Neuronal stem cell (in vitro differentiated cells): ENCODE measurements around the gene HMX1.

Source experiments
- DNase-seq: peaks from one replicate; pipeline ENCODE4 v3.0.0-alpha.2; 2013; ENCODE audit warnings: low spot score
- H2AFZ ChIP-seq: one replicate; pipeline ENCODE4 v1.6.1; 2013; ENCODE audit warnings: mild to moderate bottlenecking, low read length, inconsistent platforms
- H2AK5ac ChIP-seq: 2 replicates; pipeline ENCODE4 v1.6.1; 2013; ENCODE audit warnings: low read depth, mild to moderate bottlenecking, inconsistent platforms, low read length, moderate library complexity, mixed read lengths
- H2BK120ac ChIP-seq: 2 replicates; pipeline ENCODE4 v1.6.1; 2013; ENCODE audit warnings: low read depth, mild to moderate bottlenecking, inconsistent platforms, low read length, moderate library complexity, mixed read lengths
- H2BK12ac ChIP-seq: one replicate; pipeline ENCODE4 v1.6.1; 2013; ENCODE audit warnings: low read length, inconsistent platforms
- H2BK15ac ChIP-seq: 2 replicates; pipeline ENCODE4 v1.6.1; 2013; ENCODE audit warnings: mild to moderate bottlenecking, low read length, inconsistent platforms, mixed read lengths
- H2BK5ac ChIP-seq: one replicate; pipeline ENCODE4 v1.6.1; 2013; ENCODE audit warnings: inconsistent platforms, mild to moderate bottlenecking, low read length, moderate library complexity
- H3K14ac ChIP-seq: one replicate; pipeline ENCODE4 v1.6.1; 2013; ENCODE audit warnings: low read length, inconsistent platforms
- H3K18ac ChIP-seq: 2 replicates; pipeline ENCODE4 v1.6.1; 2013; ENCODE audit warnings: low read length, inconsistent platforms
- H3K23ac ChIP-seq: 2 replicates; pipeline ENCODE4 v1.6.1; 2013; ENCODE audit warnings: low read depth, mild to moderate bottlenecking, mixed read lengths, low read length, inconsistent platforms; ENCODE audit not compliant: poor library complexity
- H3K27ac ChIP-seq: replicated peaks from 3 replicates; pipeline ENCODE4 v1.5.1; 2013; ENCODE audit warnings: low read length, inconsistent platforms
- H3K27me3 ChIP-seq, 3 experiments: 2 replicates each; pipeline ENCODE4 v1.6.1; 2013; ENCODE audit warnings: low read length in 3 of 3, mild to moderate bottlenecking in 2 of 3, inconsistent platforms in 1 of 3, low read depth in 1 of 3, mixed read lengths in 1 of 3, moderate library complexity in 1 of 3; ENCODE audit not compliant: control insufficient read depth in 3 of 3, insufficient read depth in 3 of 3
- H3K36me3 ChIP-seq, 2 donors: replicated peaks in 1 of 2; 2 replicates each; pipeline ENCODE4 v1.6.1; 2013; ENCODE audit warnings: low read length in 2 of 2; ENCODE audit not compliant: control insufficient read depth in 2 of 2, insufficient read depth in 2 of 2
- H3K4ac ChIP-seq: 2 replicates; pipeline ENCODE4 v1.6.1; 2013; ENCODE audit warnings: inconsistent platforms, mild to moderate bottlenecking, low read length, moderate library complexity
- H3K4me1 ChIP-seq, 2 donors: 1 replicate in 1 of 2; 2 replicates in 1 of 2; pipeline ENCODE4 v1.6.1; 2013; ENCODE audit warnings: low read length in 2 of 2, low read depth in 1 of 2; ENCODE audit not compliant: control insufficient read depth in 2 of 2, insufficient read depth in 1 of 2
- H3K4me2 ChIP-seq: one replicate; pipeline ENCODE4 v1.6.1; 2013; ENCODE audit warnings: mild to moderate bottlenecking, low read length, inconsistent platforms; ENCODE audit not compliant: insufficient read depth, poor library complexity, severe bottlenecking
- H3K4me3 ChIP-seq, 2 donors: 2 replicates each; pipeline ENCODE4 v1.5.1; 2013; ENCODE audit warnings: low read length in 2 of 2, mild to moderate bottlenecking in 2 of 2, inconsistent platforms in 1 of 2, moderate library complexity in 1 of 2
- H3K79me1 ChIP-seq: one replicate; pipeline ENCODE4 v1.6.1; 2013; ENCODE audit warnings: low read depth, mild to moderate bottlenecking, inconsistent platforms, low read length, moderate library complexity
- H3K9ac ChIP-seq: one replicate; pipeline ENCODE4 v1.6.1; 2013; ENCODE audit warnings: mild to moderate bottlenecking, low read depth, low read length, inconsistent platforms; ENCODE audit not compliant: poor library complexity
- H3K9me3 ChIP-seq, 2 donors: replicated peaks in 1 of 2; 2 replicates each; pipeline versions ENCODE3 to v1.6.1; 2013; ENCODE audit warnings: low read length in 2 of 2, mild to moderate bottlenecking in 2 of 2, inconsistent platforms in 1 of 2, low read depth in 1 of 2, mixed read lengths in 1 of 2, moderate library complexity in 1 of 2; ENCODE audit not compliant: control insufficient read depth in 2 of 2, insufficient read depth in 1 of 2
- H4K8ac ChIP-seq: one replicate; pipeline ENCODE4 v1.6.1; 2013; ENCODE audit warnings: low read depth, mild to moderate bottlenecking, inconsistent platforms, low read length, moderate library complexity
- H4K91ac ChIP-seq: one replicate; pipeline ENCODE4 v1.6.1; 2013; ENCODE audit warnings: low read length, low read depth, mild to moderate bottlenecking, inconsistent platforms; ENCODE audit not compliant: poor library complexity
- WGBS, 2 donors: extraction: QIAGEN DNeasy Blood & Tissue Kit; methylation state at CpG; one replicate each; pipeline ENCODE4 v1.1.7; 2013; ENCODE audit warnings: missing lambda C conversion rate in 2 of 2, mixed read lengths in 1 of 2; ENCODE audit not compliant: insufficient read length in 2 of 2, insufficient replicate concordance in 1 of 2; ENCODE audit errors: extremely low coverage in 2 of 2; 5-methylcytosine and 5-hydroxymethylcytosine counted together

Gene HMX1

DNA sequence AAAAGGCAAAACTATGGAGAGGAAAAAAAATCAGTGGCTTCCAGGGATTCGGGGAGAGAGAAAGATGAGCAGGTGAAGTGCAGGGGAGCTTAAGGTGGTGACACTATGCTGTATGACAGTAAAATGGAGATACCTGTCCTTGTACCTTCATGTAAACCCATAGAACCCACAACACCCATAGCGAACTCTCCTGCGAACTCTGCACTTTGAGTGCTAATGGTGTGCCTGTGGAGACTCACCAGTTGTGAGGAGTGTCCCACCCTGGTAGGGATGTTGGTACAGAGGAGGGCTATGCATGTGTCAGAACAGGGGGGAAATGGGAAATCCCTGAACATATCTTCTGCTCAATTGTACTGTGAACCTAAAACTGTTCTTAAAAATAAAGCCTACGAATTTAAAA, 42.8 kb downstream of the HMX1 start:
- no peak for DNase-seq
- Histone ChIP-seq H3K18ac (no peak overlapping the region), H3K36me3 (no peaks in the 10 kb centered on the region), H2BK15ac (no peak overlapping the region), H3K9ac (no peak overlapping the region), H4K8ac (no peak overlapping the region), H3K23ac (no peak overlapping the region), H3K4ac (no peak overlapping the region), H2AFZ (no peak overlapping the region), H3K14ac (no peak overlapping the region), H3K9me3 (peaks cover 0 to 4% of the 10 kb centered on the region in 2 donors), H4K91ac (no peak overlapping the region), H2BK120ac (no peak overlapping the region), H2AK5ac (no peak overlapping the region), H3K4me3 (no peak overlapping the region), H2BK5ac (no peak overlapping the region), H3K27ac (no peak overlapping the region), H3K4me2 (no peak overlapping the region), H3K27me3 (no peaks in the 10 kb centered on the region), H2BK12ac (no peak overlapping the region), H3K4me1 (peaks cover 0 to 2% of the 10 kb centered on the region in 2 donors), H3K79me1 (no peaks in the 10 kb centered on the region)
- WGBS, 2 donors: no CpG with 5 or more reads among the region's 4 CpGs

DNA sequence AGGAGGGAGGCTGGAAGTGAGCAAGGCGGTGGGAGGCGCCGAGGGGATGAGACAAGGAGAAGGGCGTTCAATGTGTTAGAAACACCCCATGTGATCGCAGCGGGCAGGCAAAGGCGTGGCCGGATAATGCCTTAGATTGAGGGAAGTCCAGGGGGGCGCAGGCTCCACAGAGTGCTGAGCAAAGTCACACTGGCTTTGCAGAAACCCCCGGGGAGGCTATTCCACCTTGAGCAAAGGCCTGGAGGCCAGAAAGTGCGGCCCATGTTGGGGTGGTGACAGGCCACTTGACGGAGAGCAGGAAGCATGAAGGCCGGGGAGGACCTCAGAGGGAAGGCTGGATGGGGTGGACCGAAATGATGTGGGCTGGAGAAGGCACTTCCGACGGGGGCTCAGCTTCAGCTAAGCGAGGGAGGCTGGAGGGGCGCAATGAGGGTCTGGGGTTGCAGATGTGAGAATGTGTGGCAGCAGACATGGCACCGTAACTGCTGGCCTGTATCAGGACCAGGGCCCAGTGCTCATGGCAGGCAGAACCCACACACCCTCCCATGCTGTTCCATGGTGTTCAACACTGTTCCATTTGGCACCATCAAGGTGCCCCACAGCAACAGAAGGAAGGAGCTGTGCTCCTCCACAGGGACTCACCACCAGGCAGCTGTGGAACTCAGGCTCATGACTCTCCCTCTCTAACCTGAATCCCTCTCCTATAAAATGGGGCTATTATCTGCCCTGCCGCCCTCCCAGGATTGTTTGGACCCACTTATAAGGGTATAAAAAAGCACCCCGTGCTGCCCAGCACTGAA, 50.3 kb downstream of the HMX1 start:
- no peak overlapping the region for H3K23ac ChIP-seq
- H2BK5ac ChIP-seq: peak overlapping the region; percentile 22
- no CpG with 5 or more reads among the region's 21 CpGs for WGBS, 2 donors
- H2BK12ac ChIP-seq: peak overlapping the region; percentile 16
- peak overlapping the region; percentile 38 for H3K14ac ChIP-seq
- H4K8ac ChIP-seq: no peak overlapping the region
- H3K27me3 ChIP-seq: no peaks in the 10 kb centered on the region
- DNase-seq: no peak
- H3K4me2 ChIP-seq: no peak overlapping the region
- no peak overlapping the region for H3K9ac ChIP-seq
- H3K4me1 ChIP-seq: peaks cover 0 to 6% of the 10 kb centered on the region in 2 donors
- no peak overlapping the region for H3K4ac ChIP-seq
- H4K91ac ChIP-seq: no peak overlapping the region
- no peaks in the 10 kb centered on the region for H3K9me3 ChIP-seq
- H3K79me1 ChIP-seq: no peaks in the 10 kb centered on the region
- H2BK120ac ChIP-seq: no peak overlapping the region
- H2AFZ ChIP-seq: no peak overlapping the region
- H3K36me3 ChIP-seq: no peaks in the 10 kb centered on the region
- no peak overlapping the region for H2BK15ac ChIP-seq
- peak overlapping the region; percentile 90 for H3K18ac ChIP-seq
- H3K27ac ChIP-seq: no peak overlapping the region
- H2AK5ac ChIP-seq: peak overlapping the region; percentile 46
- no peak overlapping the region for H3K4me3 ChIP-seq

DNA sequence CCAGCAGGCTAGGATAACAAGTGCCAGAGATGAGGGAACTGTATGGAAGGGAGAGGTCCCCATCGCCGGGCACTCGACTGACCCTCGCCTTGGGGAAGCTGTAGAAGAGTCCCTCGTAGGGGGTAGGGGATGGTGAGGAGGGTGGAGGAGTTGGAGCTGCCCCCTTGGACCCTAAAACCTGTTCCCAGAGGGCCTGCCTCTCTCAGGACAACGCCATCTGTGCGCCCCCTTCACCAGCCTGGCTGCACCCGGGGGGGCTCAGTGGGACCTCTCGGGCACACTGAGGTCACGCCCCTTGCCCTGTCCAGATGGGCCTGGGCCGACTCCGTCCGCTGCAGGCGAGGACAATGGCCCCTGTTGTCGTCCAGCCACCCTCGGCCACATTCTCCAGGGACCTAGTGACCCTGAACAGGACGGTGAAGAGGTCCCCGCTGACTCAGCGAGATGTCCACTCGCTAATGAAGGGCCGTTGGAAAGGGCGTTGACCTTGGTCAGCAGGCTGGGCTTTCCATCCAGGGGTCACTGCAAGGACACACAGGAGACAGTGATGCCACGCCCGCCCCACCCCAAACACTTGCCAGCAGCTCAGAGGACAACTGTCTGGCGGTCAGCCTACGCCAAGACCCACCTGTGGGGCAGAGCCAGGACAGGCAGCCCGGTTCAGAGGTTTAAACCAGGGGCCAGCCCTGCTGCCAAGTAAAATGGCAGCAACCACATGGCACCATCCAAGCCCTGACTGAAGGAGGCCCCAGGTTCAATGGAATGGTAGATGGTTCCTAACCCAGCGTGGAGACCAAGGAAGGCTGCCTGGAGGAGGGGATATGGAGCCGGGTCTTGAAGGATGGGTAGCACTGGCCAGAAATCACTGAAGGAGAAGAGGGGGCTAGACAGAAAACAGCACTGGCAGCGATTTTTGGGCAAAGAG, 51.2 kb downstream of the HMX1 start:
- H4K8ac ChIP-seq: no peak overlapping the region
- peak overlapping the region; percentile 5 for H3K23ac ChIP-seq
- no peak overlapping the region for H3K4me3 ChIP-seq
- no peaks in the 10 kb centered on the region for H3K79me1 ChIP-seq
- H3K36me3 ChIP-seq: no peaks in the 10 kb centered on the region
- no peak overlapping the region for H2AFZ ChIP-seq
- H4K91ac ChIP-seq: no peak overlapping the region
- H2BK120ac ChIP-seq: no peak overlapping the region
- H3K9me3 ChIP-seq: no peaks in the 10 kb centered on the region
- H3K18ac ChIP-seq: peak overlapping the region; percentile 89
- peak overlapping the region; percentile 19 for H2AK5ac ChIP-seq
- H3K27me3 ChIP-seq: no peaks in the 10 kb centered on the region
- no peak overlapping the region for H2BK5ac ChIP-seq
- no peak overlapping the region for H3K14ac ChIP-seq
- H3K27ac ChIP-seq: no peak overlapping the region
- H3K4me2 ChIP-seq: no peak overlapping the region
- H3K4me1 ChIP-seq: peaks cover 0 to 6% of the 10 kb centered on the region in 2 donors
- H2BK15ac ChIP-seq: no peak overlapping the region
- peak overlapping the region; percentile 41 for H2BK12ac ChIP-seq
- no CpG with 5 or more reads among the region's 30 CpGs for WGBS, 2 donors
- no peak overlapping the region for H3K9ac ChIP-seq
- no peak for DNase-seq
- no peak overlapping the region for H3K4ac ChIP-seq
